ENCODE data around the gene IFT88.
A peak's percentile ranks its signal among the peaks of the same experiment; 100 is the strongest.

Gene IFT88

DNA sequence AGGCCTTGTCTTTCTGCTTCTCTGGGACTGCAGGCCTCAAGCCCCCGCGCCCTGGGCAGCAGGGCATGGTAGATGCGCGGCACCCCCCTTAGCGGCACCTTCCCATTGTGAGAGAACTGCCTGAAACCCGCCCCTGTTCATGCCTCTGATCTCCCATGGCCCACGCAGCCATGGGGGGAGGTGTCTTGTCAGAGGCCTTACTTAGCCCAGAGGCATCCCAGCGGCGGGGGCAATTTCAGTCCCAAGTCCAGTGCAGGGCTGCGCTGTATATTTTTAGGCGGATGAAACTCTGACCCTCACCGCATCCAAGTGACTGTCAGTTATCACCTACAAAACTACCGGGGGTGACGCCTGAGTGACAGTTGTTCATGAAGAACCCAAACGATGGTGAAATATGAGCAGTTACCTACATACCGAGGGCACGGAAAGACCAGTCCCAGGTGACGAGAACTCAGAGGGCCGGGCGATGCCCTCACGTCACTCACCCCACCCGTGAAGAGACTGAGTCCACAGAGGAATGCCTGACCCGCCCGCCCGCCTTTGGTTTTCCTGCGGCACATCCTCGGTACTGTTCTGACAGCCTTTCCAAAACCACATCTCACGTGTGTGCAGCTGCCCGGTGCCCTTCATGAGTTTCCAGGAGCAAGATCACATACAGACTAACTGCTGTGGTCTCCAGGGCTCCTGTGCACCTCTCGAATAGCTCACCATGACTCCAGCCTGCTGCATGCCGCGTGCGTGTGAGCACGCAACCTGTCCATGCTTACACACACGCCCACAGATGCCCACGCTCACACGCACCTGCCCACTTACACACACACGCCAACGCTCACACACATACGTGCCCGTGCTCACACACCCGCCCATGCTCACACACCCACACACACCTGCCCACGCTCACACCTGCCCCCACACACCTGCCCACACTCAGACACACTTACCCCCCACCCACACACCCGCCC lies 150.9 kb downstream of the IFT88 start:
- DNase-seq, result no peak

DNA sequence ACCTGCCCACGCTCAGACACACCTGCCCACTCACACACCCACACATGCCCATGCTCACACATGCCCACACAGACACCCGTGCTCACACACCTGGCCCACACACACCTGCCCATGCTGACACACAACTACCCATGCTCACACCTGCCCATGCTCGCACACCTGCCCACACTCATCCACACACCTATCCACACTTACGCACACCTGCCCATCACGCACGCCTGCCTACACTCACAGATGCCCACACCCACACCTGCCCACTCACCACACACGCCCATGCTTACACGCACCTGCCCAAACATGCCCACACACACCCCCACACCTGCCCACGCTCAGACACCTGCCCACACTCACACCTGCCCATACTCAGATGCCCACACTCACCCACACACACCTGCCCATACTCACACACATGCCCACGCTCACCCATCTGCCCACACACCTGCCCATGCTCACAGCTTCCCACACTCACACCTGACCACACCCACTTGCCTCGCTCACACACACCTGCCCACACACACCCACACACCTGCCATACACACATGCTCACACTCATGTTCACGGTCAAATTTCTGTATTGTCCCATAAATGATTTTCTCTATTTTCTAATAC lies 152.1 kb downstream of the IFT88 start:
- no peak for DNase-seq

DNA sequence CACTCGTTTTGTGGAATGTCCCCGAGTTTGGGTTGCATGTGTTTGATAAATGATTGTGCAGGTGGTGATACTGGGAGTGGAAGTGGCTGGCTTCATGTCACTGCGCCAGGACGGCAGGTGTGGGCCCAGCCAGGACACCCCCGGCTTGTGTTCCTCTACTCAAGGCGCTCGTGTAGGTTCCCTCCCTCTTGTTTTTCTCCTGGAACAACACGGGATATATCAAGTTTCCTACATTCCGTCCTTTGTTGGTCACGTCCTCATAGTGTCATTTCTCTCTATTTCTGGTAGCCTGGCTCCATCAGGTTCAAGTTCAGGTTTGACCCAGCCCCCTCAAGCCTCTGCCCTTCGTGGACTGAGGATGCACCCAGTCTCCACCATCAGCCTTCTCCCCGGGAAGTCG lies 152.8 kb downstream of the IFT88 start:
- no peak for DNase-seq

DNA sequence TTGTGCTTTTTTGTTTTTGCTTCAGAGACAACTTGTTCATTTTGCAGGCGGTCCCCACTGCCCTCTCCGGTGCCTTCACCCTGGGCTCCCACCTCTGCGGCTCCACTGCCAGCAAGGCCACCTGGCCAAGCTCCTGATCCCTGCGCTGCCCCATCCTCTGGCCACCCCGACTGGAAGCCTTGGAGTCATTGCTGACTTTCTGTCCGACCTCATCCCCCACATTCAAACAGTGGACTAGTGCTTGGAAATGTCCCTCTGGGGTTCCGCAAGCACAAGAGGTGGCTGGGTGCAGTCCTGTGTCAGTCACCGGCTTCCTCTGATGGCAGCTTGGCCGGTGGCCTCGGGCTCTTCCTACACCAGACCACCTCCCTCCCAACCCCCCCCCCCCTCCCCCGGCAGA lies 153.5 kb downstream of the IFT88 start:
- no peak for DNase-seq

DNA sequence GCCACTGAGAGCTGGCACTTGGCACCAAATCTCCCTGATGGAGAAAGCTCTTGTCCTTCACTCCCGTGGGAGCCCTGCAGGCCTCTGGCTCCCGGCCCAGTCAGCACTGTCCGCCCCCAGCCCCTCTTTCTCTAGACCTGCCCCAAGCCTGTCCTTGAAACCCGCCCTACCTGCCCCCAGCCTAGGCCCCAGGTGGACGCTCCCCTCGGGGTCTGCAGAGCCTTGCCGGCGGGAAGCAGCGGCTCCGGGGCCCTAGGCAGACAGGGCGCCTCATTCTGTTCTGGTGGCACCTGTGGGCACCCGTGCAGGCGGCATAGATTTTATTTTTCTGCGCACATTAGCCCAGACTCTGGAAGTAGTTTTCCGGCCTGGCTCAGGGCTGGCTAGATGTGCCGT lies 154.1 kb downstream of the IFT88 start:
- no peak for DNase-seq

DNA sequence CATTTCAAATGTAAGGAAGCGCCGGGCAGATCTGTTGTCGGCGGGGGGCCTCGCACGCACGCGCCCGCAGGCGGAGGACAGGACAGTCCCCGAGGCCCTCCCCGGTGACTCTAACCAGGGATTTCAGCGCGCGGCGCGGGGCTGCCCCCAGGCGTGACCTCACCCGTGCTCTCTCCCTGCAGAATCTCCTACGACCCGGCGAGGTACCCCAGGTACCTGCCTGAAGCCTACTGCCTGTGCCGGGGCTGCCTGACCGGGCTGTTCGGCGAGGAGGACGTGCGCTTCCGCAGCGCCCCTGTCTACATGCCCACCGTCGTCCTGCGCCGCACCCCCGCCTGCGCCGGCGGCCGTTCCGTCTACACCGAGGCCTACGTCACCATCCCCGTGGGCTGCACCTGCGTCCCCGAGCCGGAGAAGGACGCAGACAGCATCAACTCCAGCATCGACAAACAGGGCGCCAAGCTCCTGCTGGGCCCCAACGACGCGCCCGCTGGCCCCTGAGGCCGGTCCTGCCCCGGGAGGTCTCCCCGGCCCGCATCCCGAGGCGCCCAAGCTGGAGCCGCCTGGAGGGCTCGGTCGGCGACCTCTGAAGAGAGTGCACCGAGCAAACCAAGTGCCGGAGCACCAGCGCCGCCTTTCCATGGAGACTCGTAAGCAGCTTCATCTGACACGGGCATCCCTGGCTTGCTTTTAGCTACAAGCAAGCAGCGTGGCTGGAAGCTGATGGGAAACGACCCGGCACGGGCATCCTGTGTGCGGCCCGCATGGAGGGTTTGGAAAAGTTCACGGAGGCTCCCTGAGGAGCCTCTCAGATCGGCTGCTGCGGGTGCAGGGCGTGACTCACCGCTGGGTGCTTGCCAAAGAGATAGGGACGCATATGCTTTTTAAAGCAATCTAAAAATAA lies 154.7 kb downstream of the IFT88 start:
- DNase-seq, result peak; percentile 14

DNA sequence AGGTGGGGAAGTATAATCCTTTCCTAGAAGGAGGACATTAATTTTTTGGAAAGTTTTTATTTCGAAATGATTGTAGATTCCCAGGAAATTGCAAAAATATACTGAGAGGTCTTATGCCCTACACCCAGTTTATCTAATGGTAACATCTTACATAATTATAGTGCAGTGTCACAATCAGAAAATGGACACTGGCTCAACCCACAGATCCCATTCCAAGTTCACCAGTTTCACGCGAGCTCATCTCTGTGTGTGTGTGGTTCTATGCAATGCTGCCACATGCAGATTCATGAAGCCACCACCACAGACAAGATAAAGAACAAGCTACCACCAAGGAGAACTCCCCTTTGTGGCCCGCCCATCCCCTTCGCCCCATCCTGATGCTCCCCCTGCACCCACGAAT lies 160.9 kb downstream of the IFT88 start:
- no peak for DNase-seq

DNA sequence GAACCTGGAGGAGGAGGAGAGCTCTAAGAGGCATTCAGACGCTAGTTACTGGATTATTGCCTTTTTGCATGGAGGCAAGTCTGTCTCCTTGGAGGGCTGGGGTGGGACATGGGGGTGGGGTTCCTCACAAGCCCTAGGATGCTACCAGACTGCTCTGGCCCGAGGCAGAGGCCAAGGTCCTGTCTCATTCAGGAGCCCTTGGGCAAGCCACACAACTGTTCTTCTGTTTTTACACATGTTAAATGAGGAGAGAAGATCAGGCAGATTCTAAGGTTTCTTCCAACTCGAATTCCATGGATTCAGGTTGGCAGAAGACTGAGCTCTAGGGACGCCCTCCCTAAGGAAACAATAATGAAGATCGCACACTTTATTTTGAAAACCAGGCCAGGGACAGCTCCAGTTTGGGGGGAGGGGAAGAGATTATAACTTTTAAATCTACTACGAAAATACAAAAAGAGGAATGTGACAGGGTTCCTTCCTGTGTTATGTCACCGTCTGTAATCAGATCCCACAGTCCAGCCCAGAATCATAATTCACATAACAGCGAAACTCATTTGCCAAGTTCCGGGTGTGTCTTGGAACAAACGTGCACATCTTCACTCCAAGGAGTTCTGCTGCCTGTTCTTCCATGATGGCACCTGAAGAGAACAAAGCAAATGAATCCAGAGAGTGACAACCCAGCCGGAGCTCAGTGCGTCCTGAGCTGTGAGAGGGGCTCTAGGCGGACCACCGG lies 161.8 kb downstream of the IFT88 start:
- no peak for DNase-seq

DNA sequence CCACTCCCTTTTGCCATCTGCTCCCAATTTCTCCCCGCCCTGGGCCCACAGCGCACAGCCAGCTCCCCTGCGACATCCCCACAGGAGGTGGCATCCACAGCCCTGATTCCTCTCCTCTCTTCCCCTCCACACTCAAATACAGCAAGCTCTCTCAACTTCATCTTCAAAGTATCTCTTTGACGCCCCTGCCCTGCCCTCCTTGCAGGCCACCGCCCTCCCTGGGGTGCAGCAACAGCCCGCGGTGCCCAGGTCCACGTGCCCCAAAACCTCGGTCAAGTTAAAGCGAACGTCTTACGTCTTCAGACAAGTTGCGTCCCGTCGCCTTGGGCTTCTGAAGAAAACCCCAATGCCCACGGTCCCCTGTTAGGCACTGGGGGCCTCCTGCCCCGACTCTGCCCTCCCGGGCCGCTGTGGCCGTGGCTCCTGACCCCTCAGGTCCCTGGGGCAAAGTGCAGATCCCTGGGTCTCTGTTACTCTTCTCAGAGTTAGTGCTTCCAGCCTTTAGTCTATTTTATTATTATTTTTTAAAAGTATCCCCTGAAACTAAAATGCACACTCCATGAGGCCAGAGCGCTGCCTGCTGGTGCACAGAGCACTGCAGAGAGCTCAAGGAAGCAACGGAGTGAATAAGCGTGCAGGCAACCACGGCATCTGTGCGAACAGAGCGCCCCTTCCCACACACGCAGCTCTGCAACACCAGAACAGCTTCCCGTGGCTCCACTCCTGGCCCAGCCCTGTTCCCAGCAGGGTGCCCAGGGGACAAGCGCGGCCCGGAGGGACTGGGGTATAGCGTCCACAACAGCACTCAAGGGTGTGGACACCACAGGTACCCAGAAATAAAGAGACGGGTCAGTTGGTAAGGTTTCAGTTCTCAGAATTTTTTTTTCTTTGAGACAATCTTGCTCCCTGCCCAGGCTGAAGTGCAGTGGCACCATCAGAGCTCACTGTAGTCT lies 163.0 kb downstream of the IFT88 start:
- no peak for DNase-seq

DNA sequence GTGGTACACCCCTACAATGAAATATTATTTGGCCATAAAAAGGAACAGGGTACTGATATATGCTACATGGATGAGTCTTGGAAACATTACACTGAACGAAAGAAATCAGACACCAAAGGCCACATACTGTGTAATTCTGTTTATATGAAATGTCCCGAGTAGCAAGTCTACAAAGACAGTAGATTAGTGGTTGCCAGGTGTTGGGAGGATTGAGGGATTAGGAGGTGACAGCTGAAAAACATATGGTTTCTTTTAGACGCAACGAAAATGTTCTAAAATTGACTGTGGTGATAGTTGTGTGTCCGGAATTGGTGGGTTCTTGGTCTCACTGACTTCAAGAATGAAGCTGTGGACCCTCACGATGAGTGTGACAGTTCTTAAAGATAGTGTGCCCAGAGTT lies 171.7 kb downstream of the IFT88 start:
- DNase-seq, result no peak

DNA sequence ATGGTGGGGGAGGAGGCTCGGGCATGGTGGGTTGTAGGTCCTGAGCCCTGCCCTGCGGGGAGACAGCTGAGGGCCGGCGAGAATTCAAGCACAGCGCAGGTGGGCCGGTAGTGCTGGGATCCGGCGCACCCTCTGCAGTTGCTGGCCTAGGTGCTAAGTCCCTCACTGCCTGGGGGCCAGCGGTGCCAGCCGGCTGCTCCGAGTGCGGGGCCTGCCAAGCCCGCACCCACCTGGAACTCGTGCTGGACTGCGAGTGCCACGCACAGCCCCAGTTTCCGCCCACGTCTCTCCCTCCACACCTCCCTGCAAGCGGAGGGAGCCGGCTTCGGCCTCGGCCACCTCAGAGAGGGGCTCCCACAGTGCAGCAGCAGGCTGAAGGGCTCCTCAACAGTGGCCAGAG lies 173.1 kb downstream of the IFT88 start:
- no peak for DNase-seq

Data from NCI-H1436 (cell line).